ENCODE results near the gene JAK1. TPM values are rescaled to one million over a fixed set of nuclear protein-coding genes. Genes with fewer than 3 reads are reported as not detected.

JAK1 gene
- total and polyA plus RNA-seq, 10 of the 15 experiments (the other 5 are each of a cell fraction or from before 2014, with no cell fraction given): 9.6 to 45.5 (median 35.7) TPM

DNA sequence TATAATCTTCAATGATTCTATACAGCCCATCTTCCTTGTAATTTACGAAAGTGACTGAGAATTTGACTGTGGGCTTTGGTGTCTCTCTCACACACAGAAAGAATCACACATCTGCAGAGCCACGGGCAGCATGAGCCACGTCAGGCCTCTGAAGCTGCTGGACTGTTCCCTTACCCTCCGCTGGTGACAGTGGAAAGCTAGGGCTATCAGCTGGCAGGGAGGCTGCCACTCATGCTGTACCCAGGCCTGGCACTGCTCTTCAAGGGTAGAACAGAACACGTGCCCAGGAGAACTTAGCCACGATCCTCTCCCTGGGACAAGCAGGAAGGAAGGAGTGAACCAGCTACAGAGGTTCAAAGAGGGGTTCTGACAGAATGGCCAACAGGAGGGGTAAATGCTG, 90.7 kb downstream of the JAK1 start:
- H3K9me3 ChIP-seq (replicated peaks; ENCODE audit: control insufficient read depth, insufficient read depth, low read length): no peaks in the 10 kb centered on the region
- no TSS peak for BruUV-seq (replicated peaks)

More for the DNA sequence above, 90.7 kb downstream of the JAK1 start:
- Histone ChIP-seq H3K4me3 (no peak overlapping the region), H4K20me1 (ENCODE audit: control insufficient read depth, insufficient read depth) (no peaks in the 10 kb centered on the region), H3K36me3 (ENCODE audit: control insufficient read depth in 2 of 2, insufficient read depth in 2 of 2, low read length in 1 of 2) (peaks cover 8 to 20% of the 10 kb centered on the region in 2 experiments), H2AFZ (ENCODE audit: control insufficient read depth, low read depth, low read length) (no peak overlapping the region), H3K79me2 (ENCODE audit: control insufficient read depth, insufficient read depth, low read length) (no peaks in the 10 kb centered on the region; the same call in 1 of the 2 replicates), H3K27ac (ENCODE audit: control insufficient read depth, insufficient read depth) (no peak overlapping the region), H3K9ac (ENCODE audit: control insufficient read depth, insufficient read depth, low read length) (no peak overlapping the region), H3K4me2 (ENCODE audit: control insufficient read depth, insufficient read depth) (no peak overlapping the region), H3K27me3 (replicated peaks in 1 of 2; ENCODE audit: control insufficient read depth in 2 of 2, insufficient read depth in 2 of 2, low read length in 1 of 2) (no peaks in the 10 kb centered on the region), H3K4me1 (ENCODE audit: control insufficient read depth, insufficient read depth, low read length) (0 out of 2 replicates have a peak, but pooled peaks cover 3% of the 10 kb centered on the region)
- intact Hi-C loops (cut with micrococcal nuclease; ENCODE audit: unreplicated experiment) (no loop called here), in situ Hi-C loops (cut with MboI) (no loop called here)
- CTCF ChIA-PET: no interaction called here
- no peak for DNase-seq (ENCODE audit: low read depth, low spot score)
- SMC1A ChIA-PET (ENCODE audit: uncharacterized antibody, unreplicated experiment): interaction anchor here (0.6 kb wide), 1 partner anchor 1112 kb away, joined by 3 read pairs; no protein-coding TSS in a partner anchor
- no peak for ATAC-seq
- RAD21 ChIA-PET (ENCODE audit: unreplicated experiment): no interaction called here
- no peak for FAIRE-seq
- POLR2A ChIA-PET: no interaction called here
- 98% methylated on average over 6 of the region's 6 CpGs for WGBS (ENCODE audit: insufficient coverage, insufficient replicate concordance, low lambda C conversion rate, missing lambda C conversion rate)
- TF ChIP-seq MXI1 (IDR thresholded peaks at IDR 0.05; ENCODE audit: low read depth, low read length) (no peak), SMAD5 (IDR thresholded peaks at IDR 0.05; ENCODE audit: low read depth) (no peak), NFXL1 (IDR thresholded peaks at IDR 0.05; ENCODE audit: borderline replicate concordance) (no peak), ELK1 (IDR thresholded peaks at IDR 0.05; ENCODE audit: low read depth, low read length) (no peak)
- TF ChIP-seq, protein P1, sequence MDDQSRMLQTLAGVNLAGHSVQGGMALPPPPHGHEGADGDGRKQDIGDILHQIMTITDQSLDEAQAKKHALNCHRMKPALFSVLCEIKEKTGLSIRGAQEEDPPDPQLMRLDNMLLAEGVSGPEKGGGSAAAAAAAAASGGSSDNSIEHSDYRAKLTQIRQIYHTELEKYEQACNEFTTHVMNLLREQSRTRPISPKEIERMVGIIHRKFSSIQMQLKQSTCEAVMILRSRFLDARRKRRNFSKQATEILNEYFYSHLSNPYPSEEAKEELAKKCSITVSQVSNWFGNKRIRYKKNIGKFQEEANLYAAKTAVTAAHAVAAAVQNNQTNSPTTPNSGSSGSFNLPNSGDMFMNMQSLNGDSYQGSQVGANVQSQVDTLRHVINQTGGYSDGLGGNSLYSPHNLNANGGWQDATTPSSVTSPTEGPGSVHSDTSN (IDR thresholded peaks at IDR 0.05; ENCODE audit: insufficient replicate concordance, low read depth, low read length): no peak
